ENCODE results near the gene TMEM201. TPM values are rescaled to one million over a fixed set of nuclear protein-coding genes. Genes with fewer than 3 reads are reported as not detected.

TMEM201 gene
- total RNA-seq, 2 experiments from 2014 or later: 7.5 to 21.9 TPM

DNA sequence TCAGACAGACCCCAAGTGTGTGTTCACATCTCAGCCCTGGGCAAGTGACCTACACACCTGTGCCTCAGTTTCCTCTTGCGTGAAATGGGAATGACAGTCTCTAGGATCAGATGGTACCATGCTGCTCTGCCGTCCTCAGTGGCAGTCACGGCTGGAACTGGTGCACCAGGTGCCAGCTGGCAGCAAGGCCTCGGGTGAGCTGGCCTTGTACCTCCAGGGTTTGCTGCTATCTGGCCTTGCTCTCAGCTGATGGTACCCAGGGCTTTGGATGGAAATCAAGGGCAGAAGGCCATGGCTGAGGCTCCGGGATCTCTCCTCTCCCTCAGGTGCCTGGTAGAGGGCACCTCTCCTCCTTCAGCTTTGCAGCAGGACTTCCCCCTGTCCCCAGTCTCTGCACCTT lies 21.3 kb downstream of the TMEM201 start:
- Histone ChIP-seq H3K9me2 (ENCODE audit: insufficient read depth, low read length) (no peaks in the 10 kb centered on the region), H3K4me2 (ENCODE audit: low read length) (no peak overlapping the region), H3K36me3 (ENCODE audit: insufficient read depth, low read length) (peaks cover 26% of the 10 kb centered on the region; the same call in 1 of the 2 replicates), H3K4me1 (ENCODE audit: insufficient read depth, low read length, poor library complexity, severe bottlenecking) (no peaks in the 10 kb centered on the region), H4K20me1 (ENCODE audit: insufficient read depth, low read length) (no peaks in the 10 kb centered on the region), H3K4me3 (ENCODE audit: low read depth, low read length, poor library complexity, severe bottlenecking) (no peak overlapping the region), H2AFZ (ENCODE audit: low read length) (no peak overlapping the region), H3K79me2 (ENCODE audit: insufficient read depth, low read depth, low read length) (no peaks in the 10 kb centered on the region), H3K27ac (ENCODE audit: low read depth, low read length, poor library complexity, severe bottlenecking) (no peak overlapping the region), H3K9me3 (ENCODE audit: low read length) (no peaks in the 10 kb centered on the region)
- BruUV-seq (replicated peaks): no TSS peak
- TF ChIP-seq EZH2phosphoT487 (IDR thresholded peaks at IDR 0.05; ENCODE audit: borderline replicate concordance, low read depth, low read length): no peak
- TF ChIP-seq, protein P1, sequence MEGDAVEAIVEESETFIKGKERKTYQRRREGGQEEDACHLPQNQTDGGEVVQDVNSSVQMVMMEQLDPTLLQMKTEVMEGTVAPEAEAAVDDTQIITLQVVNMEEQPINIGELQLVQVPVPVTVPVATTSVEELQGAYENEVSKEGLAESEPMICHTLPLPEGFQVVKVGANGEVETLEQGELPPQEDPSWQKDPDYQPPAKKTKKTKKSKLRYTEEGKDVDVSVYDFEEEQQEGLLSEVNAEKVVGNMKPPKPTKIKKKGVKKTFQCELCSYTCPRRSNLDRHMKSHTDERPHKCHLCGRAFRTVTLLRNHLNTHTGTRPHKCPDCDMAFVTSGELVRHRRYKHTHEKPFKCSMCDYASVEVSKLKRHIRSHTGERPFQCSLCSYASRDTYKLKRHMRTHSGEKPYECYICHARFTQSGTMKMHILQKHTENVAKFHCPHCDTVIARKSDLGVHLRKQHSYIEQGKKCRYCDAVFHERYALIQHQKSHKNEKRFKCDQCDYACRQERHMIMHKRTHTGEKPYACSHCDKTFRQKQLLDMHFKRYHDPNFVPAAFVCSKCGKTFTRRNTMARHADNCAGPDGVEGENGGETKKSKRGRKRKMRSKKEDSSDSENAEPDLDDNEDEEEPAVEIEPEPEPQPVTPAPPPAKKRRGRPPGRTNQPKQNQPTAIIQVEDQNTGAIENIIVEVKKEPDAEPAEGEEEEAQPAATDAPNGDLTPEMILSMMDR (conservative IDR thresholded peaks at IDR 0.05; ENCODE audit: low read length): no peak
- intact Hi-C loops (cut with micrococcal nuclease; ENCODE audit: unreplicated experiment): no loop called here
- POLR2A ChIA-PET: interaction anchor here (0.5 kb wide), 1 partner anchor 13 kb away, joined by 4 read pairs; no protein-coding TSS in a partner anchor
- CTCF ChIA-PET (ENCODE audit: unreplicated experiment): interaction anchor here (0.6 kb wide), 1 partner anchor 20 kb away, joined by 4 read pairs; no protein-coding TSS in a partner anchor
- DNase-seq (ENCODE audit: low spot score): no peak

DNA sequence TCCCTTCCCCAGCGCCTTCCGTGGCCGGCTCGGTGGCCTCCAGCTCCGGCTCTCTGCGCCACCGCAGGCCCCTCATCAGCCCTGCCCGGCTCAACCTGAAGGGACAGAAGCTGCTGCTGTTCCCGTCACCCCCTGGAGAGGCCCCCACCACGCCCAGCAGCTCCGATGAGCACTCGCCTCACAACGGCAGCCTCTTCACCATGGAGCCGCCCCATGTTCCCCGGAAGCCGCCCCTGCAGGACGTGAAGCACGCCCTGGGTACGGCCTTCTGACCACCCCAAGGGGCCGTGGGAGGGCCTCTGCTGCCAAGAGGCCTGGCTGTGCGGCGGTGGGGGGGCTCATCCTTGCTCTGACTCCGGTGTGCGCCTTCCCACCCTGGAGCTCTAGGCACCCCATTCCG lies 21.8 kb downstream of the TMEM201 start:
- H3K27ac ChIP-seq (ENCODE audit: low read depth, low read length, poor library complexity, severe bottlenecking): no peak overlapping the region
- no peak for DNase-seq (ENCODE audit: low spot score)
- no peaks in the 10 kb centered on the region for H4K20me1 ChIP-seq (ENCODE audit: insufficient read depth, low read length)
- no peak overlapping the region for H3K4me2 ChIP-seq (ENCODE audit: low read length)
- no peak overlapping the region for H3K4me3 ChIP-seq (ENCODE audit: low read depth, low read length, poor library complexity, severe bottlenecking)
- H3K9me3 ChIP-seq (ENCODE audit: low read length): no peaks in the 10 kb centered on the region
- H3K36me3 ChIP-seq (ENCODE audit: insufficient read depth, low read length): peaks cover 26% of the 10 kb centered on the region; the same call in 1 of the 2 replicates
- POLR2A ChIA-PET: interaction anchor here (0.7 kb wide), 1 partner anchor 48 kb away, joined by 3 read pairs; no protein-coding TSS in a partner anchor
- H2AFZ ChIP-seq (ENCODE audit: low read length): no peak overlapping the region
- H3K4me1 ChIP-seq (ENCODE audit: insufficient read depth, low read length, poor library complexity, severe bottlenecking): no peaks in the 10 kb centered on the region
- CTCF ChIA-PET (ENCODE audit: unreplicated experiment): interaction anchor here (0.6 kb wide), 1 partner anchor 19 kb away, joined by 4 read pairs; no protein-coding TSS in a partner anchor
- BruUV-seq (replicated peaks): no TSS peak
- no peak for TF ChIP-seq EZH2phosphoT487 (IDR thresholded peaks at IDR 0.05; ENCODE audit: borderline replicate concordance, low read depth, low read length)
- TF ChIP-seq, protein P1 (conservative IDR thresholded peaks at IDR 0.05; ENCODE audit: low read length): no peak
- H3K9me2 ChIP-seq (ENCODE audit: insufficient read depth, low read length): no peaks in the 10 kb centered on the region
- no peaks in the 10 kb centered on the region for H3K79me2 ChIP-seq (ENCODE audit: insufficient read depth, low read depth, low read length)
- intact Hi-C loops (cut with micrococcal nuclease; ENCODE audit: unreplicated experiment): no loop called here

DNA sequence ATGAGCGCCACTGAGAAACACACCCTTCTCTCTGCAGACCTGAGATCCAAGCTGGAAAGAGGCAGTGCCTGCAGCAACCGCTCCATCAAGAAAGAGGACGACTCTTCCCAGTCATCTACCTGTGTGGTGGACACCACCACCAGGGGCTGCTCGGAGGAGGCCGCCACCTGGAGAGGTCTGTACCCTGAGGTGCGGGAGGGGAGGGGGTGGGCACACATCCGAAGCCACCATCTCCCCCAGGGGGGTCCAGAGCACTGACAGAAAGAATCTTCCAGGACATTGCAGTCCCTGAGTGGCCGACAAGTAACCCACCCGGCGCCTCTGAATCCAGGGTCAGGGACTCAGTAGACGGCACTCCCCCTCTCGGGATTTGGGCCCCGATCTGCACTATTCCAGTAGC lies 23.0 kb downstream of the TMEM201 start:
- H2AFZ ChIP-seq (ENCODE audit: low read length): no peak overlapping the region
- H3K79me2 ChIP-seq (ENCODE audit: insufficient read depth, low read depth, low read length): no peaks in the 10 kb centered on the region
- H3K9me3 ChIP-seq (ENCODE audit: low read length): no peaks in the 10 kb centered on the region
- no peaks in the 10 kb centered on the region for H4K20me1 ChIP-seq (ENCODE audit: insufficient read depth, low read length)
- H3K9me2 ChIP-seq (ENCODE audit: insufficient read depth, low read length): no peaks in the 10 kb centered on the region
- ChIA-PET POLR2A (no interaction called here), CTCF (ENCODE audit: unreplicated experiment) (interaction anchor here (1.0 kb wide), 1 partner anchor 116 kb away, joined by 4 read pairs; no protein-coding TSS in a partner anchor)
- DNase-seq (ENCODE audit: low spot score): no peak
- H3K36me3 ChIP-seq (ENCODE audit: insufficient read depth, low read length): peaks cover 26% of the 10 kb centered on the region; the same call in 1 of the 2 replicates
- H3K4me3 ChIP-seq (ENCODE audit: low read depth, low read length, poor library complexity, severe bottlenecking): no peak overlapping the region
- no peak overlapping the region for H3K4me2 ChIP-seq (ENCODE audit: low read length)
- no peak overlapping the region for H3K27ac ChIP-seq (ENCODE audit: low read depth, low read length, poor library complexity, severe bottlenecking)
- no peak for TF ChIP-seq EZH2phosphoT487 (IDR thresholded peaks at IDR 0.05; ENCODE audit: borderline replicate concordance, low read depth, low read length)
- TF ChIP-seq, protein P1 (conservative IDR thresholded peaks at IDR 0.05; ENCODE audit: low read length): no peak
- no TSS peak for BruUV-seq (replicated peaks)
- H3K4me1 ChIP-seq (ENCODE audit: insufficient read depth, low read length, poor library complexity, severe bottlenecking): no peaks in the 10 kb centered on the region
- intact Hi-C loops (cut with micrococcal nuclease; ENCODE audit: unreplicated experiment): no loop called here

Measured in OCI-LY7 (cell line).